NCI-H1436 treated with DMSO at 0.1 percent for 48 hours (cell line): ENCODE measurements around the gene FUT3.
"Not testable (repeated sequence)": the region's sequence is repeated elsewhere in the genome, so short reads cannot be mapped to it uniquely, and the experiment has no call there.

Experiments used
- DNase-seq: peaks from one replicate; lab custom pipeline; 2025; lab: John Stamatoyannopoulos, UW

FUT3 gene

DNA sequence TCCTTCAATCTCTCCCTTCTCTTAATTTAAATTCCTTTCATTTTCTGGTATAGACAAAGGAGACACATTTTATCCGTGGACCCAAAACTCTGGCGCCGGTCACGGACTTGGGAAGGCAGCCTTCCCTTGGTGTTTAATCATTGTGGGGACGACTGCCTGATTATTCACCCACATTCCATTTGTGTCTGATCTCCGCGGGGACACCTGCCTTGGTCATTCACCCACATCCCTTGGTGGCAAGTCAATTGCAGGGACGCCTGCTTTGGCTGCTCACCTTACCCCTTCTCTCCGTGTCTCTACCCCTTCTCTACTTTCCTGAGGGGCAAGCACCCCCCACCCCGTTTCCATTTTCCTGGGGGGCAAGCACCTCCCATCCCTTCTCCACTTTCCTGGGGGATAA, 3.4 kb downstream of the FUT3 start:
- DNase-seq, result not testable (repeated sequence)

DNA sequence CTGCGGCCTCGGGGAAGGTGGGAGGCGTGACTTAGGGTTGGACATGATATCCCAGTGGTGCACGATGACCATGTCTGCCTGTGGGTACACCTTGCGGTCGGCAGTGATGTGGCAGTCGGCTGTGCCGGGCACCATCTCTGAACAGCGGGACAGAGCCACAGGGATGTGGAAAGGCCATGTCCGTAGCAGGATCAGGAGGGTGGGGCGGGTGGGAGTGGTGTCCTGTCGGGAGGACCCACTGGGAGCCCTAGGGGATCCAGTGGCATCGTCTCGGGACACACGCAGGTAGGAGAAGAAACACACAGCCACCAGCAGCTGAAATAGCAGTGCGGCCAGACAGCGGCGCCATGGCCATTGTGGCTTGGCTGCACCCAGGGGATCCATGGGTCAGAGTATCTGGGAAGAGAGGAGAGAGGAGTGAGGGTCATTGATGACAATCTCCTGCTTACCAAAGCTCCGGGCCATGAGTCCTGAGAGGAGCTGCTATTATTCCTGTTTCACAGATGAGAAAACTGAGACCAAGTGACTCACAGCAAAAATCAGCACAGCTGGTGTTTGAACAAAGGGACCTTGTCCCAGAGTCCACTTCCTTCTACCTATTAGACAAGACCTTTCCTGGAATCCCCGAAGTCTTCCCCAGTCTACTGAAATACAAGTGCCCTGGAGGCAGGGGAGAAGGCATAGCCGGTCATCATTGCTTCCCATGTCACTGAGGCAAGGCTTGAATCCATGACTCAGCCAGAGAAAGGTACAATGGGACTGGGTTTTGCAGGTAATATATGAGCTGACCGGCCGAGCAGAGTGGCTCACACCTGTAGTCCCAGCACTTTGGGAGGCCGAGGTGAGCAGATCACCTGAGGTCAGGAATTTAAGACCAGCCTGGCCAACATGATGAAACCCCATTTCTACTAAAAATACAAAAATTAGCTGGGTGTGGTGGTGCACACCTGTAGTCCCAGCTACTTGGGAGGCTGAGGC, 6.5 kb downstream of the FUT3 start:
- no peak for DNase-seq

DNA sequence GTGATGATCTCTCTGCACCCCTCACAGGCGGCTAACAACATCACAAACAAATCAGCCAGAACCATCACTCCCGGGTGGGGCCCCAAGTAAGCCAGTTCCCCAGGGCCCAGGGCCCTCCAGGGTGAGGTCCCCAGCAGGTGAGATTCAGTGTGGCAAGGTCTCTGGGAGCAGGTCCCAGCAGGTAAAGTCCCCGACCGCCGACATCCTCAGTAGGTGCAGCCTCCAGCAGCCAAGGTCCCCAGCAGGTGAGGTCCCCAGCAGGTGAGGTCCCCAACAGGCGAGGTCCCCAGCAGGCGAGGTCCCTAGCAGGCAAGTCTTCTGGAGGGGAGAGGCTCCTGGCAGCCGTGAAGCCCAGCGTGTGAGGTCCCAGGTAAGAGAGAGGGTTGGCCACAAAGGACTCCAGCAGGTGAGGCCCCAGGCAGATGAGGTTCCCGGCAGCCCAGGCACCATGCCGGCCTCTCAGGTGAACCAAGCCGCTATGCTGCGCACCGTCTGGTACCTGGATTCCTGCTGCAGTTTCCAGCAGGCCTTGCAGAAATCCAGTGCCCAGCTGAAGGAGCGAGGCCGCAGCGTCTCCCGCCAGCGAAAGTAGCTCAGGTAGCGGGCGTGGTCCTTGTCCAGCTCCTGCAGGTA, 7.8 kb downstream of the FUT3 start:
- no peak for DNase-seq

DNA sequence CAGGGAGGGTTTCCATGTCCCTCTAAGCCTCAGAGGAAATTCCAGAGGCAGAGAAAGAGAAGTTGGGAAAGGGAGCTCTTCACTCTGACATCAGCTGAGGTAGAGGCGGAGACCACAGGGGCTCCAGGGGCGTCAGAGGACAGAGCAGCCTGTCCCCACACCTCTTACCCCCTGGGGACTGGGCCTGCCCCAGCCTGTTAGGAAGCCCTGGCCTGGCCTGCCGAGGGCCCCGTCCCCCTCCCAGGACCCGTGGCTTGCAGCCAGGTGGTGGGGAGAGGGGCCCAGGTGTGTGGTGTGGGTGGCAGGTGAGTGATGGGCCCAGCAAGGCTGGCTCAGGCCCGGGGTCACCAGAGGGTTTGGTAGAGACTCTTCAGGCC, 9.5 kb downstream of the FUT3 start:
- DNase-seq, result not testable (repeated sequence)

DNA sequence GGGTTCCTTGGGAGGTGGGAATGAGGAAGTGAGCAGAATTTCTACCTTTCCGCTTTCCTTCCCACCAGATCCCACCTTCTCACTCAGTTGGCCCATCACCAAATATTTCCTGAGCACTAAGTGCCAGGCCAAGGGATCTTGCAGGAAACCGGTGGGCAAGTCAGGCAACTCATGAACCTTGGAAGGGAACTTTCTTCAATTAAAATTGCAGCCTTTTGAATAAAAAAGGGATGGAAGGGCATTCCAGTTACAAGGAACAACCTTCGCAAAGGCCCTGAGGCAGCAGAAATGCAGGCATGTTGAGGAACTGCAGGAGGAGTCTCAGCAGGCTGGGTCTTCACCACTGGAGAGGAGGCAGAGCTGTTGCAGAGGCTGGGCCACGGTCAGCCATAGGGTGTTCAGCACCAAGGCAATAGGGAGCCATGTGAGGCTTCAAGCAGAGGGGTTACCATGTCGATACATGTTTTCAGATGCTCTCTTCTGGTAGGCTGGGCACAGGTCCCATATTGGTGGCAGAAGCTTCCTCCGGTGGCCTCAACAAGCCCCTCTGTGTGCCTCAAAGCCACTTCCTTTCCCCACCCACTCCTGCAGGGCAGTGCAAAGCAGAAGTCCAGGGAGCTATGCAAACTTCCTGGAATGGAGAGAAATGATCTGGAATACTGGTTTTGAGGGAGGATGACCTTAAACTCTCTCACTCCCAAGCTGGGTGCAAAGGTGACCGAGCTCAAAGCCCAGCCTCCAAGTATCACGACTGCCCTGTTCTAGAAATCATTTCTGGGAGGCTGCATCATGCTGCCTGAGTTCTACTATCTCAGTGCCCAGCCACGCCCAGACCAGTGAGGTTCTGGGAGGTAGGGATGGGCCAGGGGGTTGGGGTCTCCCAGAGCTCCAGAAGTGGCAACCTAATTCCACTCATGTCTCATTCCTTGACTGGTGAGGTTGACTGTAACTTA, 11.9 kb downstream of the FUT3 start, which contains the start of gene FUT6:
Gene FUT6 (minus strand): TSS at position 638 of the 953 bp plus-strand sequence. CDS start 7,135 bp downstream, outside the sequence.
- DNase-seq, result no peak

DNA sequence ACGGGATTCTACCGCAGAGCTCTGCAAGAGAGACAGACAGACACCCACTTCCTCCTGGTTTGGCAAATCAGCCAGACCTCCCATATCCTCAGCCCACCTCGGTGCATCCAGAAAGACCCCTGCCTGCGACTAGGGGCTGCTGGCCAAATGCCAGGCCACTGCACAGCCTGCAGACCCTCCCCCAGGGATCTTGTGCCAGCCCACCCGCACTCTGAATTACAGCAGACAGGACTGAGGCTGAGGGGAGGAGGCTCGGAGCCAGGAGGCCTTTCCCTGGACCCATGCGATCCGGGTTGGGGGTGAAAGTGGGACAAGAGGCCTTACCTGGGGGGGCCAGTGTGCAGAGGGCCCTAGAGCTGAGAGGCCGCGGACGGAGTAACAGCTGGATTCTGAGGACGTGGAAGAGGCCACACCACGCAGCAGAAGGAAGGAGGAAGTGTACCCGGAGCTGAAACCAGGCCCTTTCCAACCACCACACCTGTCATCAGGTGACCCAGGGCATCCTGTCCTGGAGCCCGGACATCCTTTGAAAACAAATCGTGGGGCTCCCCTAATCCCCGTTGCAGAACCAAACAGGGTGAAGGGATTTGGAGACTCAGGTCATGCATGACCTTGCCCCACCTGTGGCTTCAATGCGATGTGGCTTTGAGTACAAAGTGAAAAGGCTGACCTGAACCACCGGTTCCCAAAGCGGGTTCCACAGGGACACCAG, 12.7 kb downstream of the FUT3 start:
- no peak for DNase-seq

DNA sequence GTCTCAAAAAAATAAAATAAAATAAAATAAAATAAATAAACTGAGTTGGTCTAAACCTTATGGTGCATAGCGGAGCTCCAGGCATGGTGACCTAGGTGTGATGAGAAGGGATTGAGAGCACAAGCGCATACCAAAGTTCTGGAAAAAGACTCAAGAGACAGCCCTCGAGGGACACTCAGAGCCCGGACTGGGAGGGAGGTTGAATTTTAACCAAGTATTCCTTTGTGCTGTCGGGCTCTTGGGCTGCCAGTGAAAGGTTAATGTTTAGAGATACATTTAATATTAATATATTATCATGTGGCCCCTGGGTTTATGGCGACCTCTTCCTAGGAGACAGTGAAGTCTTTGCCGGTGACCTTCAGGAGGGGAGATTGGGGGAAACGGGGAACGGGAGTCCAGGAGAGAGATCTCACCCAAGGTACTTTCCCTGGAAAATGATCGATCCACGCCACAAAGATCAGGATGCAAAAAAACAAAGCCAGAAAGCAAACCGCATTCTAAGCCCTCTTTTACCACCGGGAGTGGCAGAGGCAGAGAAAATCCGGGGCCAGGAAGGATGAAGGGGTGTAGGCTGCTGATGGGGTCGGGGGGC, 13.4 kb downstream of the FUT3 start:
- DNase-seq, result no peak

DNA sequence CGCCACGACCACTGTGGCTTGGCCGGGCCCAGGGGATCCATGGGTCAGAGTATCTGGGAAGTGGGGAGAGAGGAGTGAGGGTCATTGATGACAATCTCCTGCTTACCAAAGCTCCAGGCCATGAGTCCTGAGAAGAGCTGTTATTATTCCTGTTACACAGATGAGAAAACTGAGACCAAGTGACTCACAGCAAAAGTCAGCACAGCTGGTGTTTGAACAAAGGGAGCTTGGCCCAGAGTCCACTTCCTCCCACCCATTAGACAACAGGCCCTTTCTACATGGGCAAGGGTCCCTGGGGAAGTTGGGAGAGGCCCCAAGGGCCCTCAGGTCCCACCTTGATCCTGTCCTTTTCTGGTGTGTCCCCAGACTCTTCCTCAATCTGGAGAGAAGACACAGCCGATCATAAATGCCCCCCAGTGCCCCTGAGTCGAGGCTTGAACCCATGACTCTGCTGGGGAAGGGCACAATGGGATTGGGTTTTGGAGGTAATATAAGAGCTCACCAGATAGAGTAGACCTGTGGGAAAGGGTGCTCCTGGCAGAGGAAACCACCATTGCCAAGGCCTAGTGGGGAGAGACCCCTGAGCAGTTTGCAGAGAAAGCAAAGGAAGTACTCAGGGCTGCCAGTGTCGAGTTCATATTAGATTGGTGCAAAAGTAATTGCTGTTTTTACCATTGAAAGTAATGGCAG, 18.6 kb downstream of the FUT3 start:
- no peak for DNase-seq

DNA sequence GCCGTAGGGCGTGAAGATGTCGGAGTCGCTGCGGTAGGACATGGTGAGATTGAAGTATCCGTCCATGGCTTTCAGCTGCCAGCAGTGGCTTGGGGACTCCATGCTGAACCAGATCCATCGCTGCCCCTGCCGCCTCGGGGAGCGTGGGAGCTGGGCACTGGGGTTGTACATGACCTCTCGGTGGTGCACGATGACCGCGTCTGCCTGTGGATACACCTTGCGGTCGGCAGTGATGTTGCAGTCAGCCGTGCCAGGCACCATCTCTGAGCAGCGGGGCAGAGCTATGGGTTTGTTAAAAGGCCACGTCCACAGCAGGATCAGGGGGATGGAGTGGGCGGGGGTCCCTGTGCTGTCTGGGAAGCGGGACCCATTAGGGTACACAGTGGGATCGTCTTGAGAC, 19.2 kb downstream of the FUT3 start:
- no peak for DNase-seq

DNA sequence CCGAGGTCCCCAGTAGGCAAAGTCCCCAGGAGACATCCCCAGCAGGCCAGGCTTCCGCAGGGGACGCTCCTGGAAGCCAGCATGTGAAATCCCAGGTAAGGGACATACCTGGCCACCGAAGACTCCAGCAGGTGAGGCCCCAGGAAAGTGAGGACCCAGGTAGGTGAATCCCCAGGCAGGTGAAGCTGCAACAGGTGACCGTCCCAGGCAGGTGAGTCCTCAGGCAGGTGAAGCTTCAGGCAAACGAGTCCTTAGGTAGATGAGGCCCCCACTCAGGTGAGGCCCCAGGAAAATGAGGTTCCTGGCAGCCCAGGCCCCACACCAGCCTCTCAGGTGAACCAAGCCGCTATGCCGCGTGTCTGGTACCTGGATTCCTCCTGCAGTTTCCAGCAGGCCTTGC, 20.1 kb downstream of the FUT3 start:
- DNase-seq, result no peak

DNA sequence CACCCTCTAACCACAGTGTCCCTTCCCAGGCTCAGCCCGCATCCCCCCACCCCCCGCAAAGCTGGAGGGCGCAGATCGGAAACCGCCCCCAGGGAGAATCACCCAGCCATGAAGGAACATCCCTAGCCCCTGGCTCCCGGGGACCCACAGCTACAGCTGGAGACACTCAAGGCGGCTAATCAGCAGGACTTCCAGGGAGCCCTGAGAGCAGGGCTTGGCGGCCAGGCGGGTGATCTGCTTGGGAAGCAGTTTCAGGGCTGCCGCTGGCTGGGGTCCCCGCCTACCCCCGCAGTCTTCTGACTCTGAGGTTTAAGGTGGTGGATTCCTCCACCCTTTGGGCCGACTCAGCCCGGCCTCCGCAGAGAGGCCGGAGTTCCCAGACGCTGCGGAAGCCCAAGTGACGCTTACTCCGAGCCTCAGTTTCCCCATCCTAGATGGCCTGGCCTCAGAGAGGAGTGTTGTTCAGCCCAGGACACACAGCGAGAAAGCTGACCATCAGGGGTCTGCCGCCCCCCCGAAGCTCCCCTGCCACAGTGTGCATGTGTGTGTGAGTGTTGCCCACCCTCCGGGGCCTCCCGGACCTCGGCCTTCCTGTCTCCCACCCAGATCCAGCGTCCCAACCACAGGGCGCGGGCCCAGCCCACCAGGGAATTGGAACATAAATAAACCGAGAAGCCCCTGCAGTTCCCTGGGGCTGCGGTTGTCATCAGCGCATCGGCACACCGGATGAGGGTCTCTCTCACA, 21.5 kb downstream of the FUT3 start:
- DNase-seq, result no peak

DNA sequence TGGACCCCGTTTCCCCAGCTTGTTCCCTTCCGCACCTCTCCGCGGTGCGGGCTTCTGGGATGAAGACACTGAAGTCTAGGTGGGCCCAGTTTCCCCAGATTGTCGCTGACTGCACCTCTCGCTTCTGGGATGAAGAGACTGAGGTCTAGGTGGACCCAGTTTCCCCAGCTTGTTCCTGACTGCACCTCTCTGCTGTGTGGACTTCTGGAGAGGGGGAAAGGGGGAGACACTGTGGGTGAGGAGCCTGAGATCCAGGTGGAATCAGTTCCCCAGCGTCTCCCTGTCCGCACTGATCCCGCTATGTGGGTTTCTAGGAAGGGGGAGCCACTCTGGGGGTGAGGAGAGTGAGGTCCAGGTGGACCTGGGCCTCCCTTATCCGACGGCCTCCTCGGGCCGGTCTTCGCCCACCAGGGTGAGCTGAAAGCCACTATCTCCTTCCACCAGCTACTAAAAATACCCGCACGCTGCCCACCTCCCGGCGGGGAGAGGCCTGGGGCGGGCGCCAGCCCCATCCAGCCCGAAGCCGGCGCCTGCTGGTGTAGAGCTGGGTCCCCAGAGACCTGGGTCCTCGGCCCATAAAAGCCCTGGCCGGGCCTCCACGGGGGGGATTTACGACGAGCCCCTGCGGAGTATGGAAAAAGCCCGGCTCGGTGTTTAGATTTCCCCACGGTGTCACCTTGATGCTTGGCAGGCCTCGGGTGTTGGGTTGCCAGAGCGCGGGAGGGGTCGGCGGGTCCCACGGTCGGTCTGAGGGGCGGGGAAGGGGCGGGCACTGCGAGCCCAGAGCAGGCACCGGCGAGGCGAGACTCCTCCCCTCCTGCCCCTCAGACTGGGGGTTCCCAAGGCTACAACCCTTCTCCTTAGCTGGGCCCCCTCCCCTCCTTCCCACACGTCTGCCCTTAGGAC, 22.3 kb downstream of the FUT3 start:
- DNase-seq, result no peak

DNA sequence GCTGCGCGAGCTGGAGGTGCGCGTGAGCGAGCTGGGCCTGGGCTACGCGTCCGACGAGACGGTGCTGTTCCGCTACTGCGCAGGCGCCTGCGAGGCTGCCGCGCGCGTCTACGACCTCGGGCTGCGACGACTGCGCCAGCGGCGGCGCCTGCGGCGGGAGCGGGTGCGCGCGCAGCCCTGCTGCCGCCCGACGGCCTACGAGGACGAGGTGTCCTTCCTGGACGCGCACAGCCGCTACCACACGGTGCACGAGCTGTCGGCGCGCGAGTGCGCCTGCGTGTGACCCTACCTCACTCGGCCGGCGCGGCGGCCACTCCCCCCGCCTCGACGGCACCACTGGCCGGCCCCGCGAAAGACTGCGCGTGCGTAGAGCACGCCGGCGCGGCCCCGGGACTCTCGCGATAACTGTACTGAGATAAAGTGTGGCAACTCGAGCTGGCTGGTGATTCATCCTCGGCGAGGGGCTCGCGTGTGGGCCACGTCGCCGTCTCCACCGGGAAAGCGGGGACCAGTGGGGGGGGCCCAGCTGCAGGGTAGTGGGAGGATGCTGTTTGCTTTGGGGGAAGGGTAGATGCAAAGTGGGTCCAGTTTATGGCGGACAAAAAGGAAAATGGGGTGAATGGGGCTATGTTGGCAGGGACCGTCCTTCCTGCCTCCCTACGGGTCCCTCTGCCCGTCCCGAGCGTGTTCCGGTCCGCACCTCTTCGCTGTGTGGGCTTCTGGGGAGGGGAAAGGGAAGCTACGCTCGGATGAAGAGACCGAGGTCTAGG, 23.2 kb downstream of the FUT3 start:
- peak; percentile 80 for DNase-seq

DNA sequence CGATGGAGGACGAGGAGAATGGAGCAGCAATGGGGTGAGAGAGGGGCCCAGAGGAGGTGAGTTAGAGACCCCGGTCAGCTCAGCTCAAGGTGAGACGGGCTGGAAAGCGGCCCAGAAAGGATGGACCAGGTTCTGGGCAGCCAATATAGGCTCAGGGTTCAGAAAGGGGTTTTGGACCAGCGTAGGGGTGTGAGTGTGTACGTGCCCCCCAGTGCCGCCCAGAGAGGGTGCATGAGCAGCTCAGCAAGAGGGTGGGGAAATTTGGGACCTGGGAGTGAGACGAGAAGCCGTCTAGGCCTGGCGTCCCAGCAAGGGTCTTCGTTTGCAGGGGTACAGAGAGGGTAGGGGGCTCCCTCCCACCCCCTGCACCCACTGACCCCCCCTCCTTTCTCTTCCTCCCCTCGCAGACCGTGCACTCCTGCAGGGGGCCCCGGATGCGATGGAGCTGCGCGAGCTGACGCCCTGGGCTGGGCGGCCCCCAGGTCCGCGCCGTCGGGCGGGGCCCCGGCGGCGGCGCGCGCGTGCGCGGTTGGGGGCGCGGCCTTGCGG, 23.8 kb downstream of the FUT3 start:
- DNase-seq, result no peak

DNA sequence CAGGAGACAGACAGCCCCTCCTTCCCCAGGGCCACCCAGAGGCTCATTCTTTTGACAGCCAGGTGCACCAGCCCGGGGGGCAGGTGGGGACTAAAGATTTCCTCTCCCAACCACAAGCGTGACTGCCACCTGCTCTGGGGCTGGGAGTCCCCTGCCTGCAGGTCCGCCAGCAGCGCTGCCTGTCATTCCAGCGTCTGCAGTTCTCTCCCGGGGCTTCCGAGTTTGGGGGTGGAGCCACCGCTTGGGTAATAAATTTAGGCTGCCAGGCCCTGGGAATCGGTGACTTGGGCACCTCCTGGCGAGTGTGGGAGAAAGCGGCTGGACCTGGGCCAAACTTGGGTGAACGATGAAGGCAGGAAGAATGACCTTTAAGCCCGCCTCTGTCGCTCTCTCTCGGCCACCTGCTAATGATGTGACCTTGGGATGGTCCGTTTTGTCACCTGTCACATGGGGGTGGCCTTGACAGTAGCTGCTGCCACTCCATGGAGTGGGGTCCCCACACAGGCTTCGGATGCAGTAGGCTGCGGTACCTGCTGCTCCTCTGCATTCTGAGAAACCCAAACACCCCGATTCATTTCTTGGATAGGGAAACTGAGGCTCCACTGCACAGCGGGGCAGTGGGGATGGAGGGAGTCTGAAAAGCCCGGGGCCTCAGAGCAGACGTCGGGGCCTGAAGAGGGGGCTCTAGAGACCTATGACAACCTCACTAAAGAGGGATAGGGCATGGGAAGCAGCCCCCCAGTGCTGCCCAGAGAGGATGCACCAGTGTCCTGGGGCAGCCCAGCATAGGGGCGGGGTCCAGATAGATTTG, 24.5 kb downstream of the FUT3 start:
- peak; percentile 85 for DNase-seq

DNA sequence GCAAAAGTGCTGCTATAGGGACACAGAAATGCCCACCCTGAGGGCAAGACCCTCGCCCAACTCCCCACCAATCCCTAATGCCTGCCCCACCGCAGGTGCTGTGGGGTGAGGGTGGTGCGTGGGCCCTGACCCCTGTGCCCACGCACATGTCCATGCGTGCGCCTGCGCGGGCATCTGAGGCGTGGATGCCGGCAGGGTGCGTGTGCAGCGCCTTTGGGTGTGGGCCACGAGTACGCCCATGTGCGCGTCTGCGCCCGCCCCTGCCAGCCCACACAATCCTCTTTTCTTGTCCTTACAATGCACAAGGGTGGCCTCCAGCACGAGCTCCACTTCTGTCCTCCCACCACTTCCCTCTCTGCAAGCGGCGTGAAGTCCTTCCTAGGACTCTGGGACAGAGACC, 26.1 kb downstream of the FUT3 start:
- DNase-seq, result no peak

DNA sequence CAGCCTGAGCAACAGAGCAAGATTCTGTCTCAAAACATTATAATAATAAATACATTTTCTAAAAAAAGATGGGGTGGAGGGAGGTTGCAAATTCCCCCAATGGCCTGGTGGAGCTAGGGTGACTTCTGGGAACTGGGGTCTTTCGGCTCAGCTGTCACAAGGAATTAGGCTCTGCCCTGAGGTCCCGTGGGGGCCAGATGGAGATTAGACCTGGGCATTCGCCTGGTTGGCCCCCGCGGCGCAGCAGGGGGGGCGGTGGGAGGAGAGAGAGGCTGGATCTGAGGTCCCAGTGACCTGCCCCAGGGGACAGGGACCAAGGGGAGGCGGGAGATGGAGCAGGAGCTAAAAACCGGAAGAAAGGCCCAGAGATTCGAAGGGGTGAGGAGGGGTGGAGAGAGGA, 26.5 kb downstream of the FUT3 start:
- DNase-seq, result no peak
